HG03460 (cell line): ENCODE data around the gene PXYLP1.

Experiments used
- ATAC-seq: cut with Tn5 transposase; IDR thresholded peaks from one replicate; pipeline ENCODE4 v1.9.1; 2021; ENCODE audit not compliant: unreplicated experiment

PXYLP1 gene

DNA sequence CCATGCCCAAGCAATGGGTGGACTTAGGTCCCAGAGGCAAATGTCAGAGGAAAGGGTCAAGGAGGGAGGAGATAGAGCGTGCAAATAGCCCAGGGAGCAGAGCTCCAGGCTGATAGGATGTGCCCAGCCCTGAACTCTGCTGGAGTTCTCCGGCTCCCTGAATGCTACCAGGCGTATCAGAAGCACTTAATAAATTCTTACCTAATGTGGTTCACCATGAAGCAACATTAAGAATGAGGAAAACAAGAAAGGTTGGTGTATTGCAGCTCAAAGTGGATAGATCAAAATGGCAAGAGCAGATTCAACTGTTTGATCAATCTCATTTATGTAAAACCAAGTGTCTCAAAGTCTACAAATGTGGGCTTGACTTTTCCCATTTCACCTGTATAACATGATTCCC lies 38.3 kb downstream of the PXYLP1 start:
- ATAC-seq = no peak

DNA sequence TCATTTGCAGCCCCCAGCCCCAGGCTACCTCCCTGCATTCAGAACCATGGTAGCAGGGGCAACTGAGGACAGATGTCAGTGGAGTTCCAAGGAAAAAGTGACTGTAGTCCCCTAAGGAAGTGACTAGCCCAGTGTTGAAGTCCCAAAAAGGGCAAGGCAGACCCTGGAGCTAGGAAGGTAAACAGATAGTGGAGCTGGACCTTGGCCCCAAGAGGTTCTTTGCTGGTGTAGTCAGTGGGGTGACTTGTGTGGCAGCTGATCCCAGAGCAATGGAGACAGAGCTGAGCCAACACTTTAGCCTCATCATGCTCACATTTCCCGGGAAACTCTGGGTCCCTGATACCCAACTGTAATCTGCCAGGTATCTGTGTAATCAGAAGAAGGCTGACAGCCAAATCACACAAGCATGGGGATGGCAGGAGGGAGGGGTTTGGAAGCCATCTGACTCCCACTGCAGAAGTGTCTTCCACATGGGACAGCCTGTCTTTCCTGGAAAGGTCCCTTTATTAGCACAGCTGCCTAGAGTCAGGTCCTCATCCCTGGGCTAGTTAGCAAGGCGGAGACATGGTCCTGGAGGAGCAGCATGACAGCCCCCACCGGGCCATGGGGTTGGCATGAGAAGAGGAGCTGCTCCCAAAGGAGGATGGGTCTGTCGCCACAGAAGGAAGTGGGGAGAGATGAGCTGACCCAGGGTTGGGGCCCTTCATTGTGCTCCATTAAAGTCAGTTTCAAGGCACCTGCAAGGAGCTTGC lies 39.8 kb downstream of the PXYLP1 start:
- ATAC-seq = no peak

DNA sequence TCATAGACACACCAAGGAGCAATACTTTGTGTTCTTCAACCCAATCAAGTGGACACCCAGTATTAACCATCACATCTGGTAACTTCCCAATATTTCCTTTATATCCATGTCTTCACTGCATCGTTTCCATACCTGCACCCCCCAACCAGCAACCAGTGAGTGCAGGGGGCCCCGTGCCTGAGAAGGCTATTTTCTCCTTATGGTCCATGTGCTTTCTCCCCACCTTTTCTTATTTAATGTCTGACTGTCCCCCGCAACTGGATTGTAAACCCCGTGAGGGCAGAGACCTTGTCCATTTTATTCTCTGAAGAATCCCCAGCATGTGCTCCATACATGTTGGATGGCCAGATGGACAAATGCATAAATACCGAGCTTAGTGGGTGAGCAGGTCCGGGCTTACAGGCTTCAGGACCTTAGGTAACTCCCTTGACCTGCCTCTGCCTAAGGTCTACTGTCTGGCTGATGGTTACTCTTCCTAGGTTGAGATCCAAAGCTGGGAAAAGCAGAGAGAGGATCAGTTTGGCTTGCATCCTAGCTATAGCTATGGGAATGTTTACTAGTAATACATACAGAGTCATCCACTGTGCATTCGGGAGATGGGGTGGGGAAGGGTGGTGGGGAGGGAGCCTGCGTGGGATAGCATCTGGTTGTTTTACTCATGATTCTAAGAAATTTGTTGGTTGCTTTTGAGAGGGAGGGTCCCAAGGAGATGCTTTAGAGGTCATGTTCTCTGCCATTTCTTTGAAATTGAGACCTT lies 41.5 kb downstream of the PXYLP1 start:
- ATAC-seq = no peak

DNA sequence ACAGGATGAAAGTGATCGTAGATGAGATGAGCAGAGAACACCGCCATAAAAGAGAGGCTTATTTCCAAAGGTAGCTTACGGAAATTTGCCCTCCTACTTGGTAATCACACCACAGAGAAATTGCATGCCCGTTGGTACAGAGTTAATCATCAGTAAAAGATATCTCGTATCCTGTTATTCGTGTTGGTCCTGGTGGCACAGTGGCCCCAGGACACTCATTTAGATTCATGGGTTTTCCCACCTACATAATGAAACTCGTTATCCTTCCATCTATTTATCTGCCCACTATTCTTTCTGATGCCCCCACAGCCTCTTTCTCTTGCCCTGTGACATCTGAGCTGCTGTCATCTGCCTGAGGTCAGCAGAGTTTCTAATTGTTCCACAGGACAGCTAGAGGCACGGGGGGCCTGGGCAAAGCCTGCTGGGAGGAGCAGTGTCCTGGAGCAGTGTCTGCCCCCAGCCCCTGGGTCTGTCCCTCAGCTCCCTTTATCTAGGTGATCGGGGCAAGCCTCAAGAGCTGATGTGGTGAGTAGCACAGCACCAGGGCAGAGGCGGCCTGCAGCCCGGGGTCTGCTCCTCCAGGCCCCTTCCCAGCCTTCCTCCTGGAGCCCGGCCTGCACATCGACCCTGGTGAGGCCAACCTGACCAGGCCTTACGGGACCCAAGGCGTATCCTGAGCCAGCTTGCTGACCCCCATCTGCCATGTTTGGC lies 42.2 kb downstream of the PXYLP1 start:
- ATAC-seq = no peak

DNA sequence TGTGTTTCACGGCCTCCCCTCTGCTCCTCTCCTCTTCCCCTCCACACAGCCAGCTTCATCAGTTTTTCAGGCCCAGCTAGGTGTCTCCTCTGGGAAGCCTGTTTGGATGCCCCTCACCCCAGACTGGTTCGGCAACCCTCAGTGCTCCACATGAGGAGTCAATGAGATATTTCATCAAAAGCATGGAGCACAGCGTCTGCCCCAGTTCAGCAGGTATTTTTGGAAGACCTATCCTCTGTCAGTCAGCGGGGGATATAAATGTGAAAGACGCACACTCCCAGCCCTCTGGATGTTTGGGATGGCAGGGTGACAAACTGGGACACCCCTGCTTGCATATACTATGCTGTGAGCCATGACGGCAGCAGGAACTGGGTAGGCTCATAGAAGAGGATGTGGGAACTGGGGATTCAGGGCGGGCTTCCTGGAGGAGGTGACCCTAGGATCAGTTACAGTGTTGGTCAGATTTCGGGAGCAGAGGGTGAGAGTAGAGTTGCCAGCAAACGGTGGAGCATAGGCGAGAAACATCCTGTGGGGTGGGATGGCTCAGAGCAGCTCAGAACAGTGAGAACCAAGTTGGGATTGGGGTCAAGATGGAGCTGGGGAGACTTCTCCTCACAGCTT lies 42.9 kb downstream of the PXYLP1 start:
- no peak for ATAC-seq

DNA sequence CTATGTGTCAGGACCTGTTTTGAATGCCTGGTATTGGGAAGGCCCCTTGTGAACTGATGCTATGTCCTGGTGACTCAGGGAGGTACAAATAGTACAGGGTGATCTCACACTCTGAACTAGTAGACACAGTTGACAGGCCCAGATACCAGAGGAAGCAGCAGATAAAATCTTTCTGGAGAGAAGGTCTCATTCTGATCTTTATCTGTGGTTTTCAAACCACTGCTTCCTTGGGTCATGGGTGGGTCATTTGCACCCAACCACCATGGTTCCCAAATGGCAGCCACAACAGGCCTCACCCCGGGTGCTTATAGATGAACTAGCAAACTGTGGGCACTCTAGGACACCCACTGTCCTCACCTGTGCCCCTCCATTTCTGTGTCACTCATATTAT lies 43.4 kb downstream of the PXYLP1 start:
- ATAC-seq = no peak

DNA sequence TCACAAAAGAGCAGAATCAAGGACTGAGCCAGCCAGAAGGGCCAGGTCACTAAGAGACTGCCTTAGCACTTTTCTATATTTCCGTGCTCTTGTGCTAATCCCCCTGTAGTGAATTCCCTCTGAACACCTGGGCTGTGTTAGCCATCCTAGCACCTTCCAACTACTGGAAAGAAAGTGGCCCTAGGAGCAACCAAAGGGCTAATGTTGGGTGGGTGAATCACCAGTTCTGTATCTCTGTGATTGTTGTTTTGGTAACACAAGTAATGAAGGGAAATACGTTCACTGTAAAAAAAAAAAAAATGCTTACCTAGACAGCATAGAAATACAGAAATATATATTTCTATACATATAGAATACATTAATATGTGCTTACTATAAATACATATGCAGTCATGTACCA lies 43.9 kb downstream of the PXYLP1 start:
- ATAC-seq = no peak

DNA sequence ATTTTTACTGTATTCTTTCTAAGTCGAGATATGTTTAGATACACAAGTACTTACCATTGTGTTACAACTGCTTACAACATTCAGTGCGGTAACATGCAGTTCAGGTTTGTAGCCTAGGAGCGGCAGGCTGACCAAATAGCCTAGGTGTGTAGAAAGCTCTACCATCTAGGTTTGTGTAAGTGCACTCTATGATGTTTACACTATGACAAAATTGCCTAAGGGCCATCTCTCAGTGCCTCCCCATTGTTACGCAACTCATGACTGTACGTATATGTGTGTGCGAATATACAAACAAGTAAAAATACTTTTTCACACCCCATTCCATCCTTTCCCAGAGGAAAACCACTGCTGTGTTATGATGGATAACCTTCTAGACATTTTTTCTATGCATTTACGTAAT lies 44.3 kb downstream of the PXYLP1 start:
- ATAC-seq = no peak

DNA sequence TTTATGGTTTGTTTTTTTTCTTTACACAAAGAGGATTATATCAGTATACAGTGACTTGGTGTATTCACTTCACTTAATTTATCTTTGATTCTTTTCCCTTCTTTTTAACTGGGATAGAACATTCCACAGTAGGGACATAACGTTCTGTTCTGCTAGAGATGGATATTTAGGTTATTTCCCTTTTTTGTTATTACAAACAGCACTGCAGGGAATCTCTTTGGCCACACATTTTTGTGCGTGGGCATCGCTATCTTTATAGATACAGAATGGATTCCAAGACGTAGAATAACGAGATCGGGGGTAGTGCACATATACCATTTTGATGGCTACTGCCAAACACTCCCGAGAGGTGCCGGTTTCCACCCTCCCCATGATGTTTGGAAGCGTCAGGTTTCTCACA lies 44.8 kb downstream of the PXYLP1 start:
- ATAC-seq = no peak

DNA sequence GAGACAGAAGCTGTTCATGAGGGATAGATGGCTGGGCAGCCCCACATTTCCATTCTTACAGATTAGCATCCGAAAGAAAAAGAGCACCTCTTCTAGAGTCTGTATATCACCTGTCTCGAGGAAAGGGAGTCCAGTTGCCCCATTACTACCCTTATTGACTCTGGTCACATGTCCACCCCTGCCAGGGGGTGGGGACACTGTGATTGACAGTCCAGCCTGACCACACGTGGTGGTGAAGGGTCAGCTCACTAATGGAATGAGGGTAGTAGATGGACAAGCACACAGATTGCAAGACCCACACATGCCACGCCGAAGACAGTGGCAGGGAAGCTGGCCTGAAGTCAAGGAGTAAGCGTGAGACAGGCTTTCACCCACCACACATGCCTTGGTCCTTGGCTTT lies 45.8 kb downstream of the PXYLP1 start:
- no peak for ATAC-seq

DNA sequence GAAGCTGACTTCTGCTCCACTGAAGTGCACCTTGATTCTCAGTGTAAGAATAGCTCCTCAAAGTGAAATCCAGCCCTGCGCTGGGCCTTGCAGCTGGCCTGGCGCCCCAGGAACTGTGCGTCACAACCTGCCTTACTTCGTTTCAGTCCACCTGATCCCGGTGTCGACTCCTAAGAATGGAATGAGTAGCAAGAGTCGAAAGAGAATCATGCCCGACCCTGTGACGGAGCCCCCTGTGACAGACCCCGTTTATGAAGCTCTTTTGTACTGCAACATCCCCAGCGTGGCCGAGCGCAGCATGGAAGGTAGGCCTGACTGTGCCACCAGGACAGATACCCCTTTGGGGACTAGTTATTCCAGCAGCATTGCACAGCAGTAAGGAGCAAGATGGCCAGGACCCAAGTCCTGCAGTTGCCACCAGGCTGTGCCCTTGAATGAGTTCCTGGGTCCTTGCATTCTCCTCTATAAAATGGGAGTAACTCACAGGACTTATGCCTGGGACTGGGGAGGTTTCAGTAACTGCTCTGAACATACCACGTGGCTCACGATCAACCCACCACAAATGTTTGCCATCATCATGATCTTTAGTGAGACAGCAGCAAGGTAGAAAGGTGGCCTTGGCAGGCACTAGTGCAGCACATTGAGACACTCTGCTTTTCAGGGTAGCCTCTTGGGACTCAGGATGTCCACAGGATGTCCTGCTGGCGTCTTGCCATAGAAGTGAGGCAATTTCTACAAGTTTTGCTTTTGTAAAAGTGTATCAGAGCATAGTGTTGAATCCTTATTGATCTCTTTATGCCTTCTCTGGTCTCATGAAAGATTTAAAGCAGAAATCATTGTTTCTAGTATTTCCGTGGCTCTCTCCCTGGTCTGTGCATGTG lies 46.8 kb downstream of the PXYLP1 start:
- ATAC-seq = no peak

DNA sequence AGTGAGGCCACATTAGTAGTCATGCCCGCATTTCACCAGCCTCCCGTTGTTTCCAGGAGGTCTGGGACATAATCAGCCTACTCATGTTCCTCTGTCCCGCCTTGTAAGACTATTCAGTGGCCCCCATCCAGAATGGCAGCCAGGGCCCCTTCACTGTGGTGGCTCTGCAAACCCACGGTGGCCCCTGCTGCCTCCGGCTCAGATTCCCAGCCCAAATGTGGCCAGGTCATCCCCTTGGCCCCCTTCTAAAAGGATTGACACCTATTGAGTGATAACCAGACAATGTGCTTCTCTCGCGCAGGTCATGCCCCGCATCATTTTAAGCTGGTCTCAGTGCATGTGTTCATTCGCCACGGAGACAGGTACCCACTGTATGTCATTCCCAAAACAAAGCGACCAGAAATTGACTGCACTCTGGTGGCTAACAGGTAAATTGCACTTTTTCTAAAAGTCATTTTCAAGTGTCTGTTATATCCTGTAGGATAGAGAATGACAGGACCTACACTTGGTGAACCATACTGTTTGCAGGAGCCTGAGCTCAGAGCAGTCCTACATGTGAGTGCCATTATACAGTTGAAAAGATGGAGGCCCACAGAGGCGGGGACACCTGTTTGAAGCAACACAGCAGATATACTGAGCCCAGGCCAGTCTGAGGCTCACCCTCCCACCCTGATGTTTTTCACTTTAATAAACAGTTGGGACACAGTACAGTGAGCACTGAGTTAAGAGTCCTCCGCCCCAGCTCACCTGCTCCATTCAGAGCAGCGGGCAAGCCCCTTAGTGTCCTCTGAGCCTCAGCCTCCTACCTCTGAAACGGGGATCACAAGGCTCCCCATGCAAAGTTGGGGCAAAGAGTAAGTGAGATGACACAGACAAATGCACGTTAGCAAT lies 47.7 kb downstream of the PXYLP1 start:
- peak; percentile 68 for ATAC-seq

DNA sequence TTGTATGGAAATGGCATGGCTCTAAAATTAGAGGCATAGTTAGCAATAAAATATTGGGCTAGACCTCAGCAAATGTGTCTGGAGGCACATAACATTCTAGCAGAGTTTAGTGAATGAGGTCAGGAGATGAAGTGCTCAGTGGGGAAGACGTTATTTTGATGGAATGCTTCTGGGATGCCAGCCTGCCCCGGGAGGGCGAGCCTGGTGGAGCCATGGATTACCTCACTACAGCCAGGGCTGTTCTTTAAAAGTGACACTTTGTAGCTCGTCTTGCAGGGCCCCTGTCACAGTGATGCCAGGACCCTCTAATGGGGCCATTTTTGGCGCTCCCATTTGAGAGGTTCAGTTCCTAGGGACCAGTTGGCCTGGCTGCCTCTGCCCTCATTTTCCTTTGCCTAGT lies 48.5 kb downstream of the PXYLP1 start:
- ATAC-seq = no peak

DNA sequence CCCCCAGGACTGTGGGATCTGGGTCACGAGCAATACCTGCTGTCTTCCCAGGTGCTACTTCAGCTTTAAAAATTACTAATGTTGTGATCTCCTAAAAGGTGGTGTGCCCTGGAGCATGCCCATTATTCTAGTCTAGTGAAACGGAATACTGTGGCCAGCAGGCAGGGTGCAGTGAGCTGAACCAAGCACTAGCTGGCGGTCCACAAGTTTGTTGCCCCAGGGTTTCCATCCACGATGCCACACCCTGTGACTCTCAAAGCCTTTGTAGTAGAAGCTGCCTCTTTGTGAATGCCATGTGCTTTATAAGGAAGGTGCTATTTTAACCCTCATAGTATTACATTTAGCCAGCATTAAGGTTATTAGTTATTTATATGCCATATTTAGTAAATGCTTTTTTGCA lies 49.1 kb downstream of the PXYLP1 start:
- no peak for ATAC-seq

DNA sequence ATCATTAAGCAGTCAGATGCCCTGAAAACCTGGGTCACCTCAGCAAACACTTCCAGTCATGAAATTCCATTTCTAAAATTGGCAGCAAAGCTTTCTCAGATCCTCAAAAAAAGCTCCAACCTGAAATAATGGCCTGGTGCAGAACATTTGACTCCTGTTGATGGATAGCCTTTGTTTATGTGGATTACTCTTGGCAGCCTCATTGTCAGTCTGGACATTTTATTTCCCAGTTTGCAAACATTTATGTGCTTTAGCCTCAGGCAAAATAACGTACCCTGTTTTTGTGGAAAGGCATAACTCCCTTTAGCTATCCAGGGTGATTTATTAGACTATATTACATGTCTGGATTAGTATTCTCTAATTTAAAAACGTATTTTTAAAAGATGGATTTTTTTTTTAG lies 53.9 kb downstream of the PXYLP1 start:
- no peak for ATAC-seq

DNA sequence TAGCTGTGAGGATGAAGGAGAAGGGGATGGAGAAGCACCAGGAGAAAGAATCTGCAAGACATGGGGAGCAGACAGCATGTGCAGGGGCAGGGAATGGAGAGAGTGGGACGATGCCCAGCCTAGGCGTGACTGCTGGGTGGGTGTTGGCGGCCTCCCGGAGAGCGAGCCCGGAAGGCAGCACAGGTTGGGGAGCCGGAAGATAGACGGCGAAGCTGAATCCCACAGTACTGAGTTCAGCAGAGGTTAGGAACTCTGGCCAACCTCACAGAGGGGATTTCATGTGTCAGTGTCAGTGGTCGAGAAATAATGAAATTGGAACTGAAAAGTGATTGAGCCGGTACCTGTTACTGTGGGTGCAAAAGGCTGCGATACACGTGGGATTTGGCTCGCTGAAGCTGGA lies 55.2 kb downstream of the PXYLP1 start:
- no peak for ATAC-seq

DNA sequence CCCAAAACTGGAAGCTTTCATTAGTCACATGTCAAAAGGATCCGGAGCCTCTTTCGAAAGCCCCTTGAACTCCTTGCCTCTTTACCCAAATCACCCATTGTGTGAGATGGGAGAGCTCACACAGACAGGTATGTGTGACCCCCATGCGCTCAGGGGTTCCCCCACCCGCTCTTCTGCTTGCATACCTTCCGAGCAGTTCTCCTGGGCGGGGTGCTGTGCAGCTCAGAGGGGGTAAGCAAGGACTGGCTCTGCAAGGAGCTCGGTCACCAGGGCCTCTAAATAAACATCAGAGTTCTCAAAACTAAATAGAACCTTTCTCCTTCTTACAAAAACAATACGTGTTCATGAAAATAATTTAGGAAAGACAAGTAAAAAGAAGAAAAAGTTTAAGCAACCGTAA lies 55.7 kb downstream of the PXYLP1 start:
- no peak for ATAC-seq

DNA sequence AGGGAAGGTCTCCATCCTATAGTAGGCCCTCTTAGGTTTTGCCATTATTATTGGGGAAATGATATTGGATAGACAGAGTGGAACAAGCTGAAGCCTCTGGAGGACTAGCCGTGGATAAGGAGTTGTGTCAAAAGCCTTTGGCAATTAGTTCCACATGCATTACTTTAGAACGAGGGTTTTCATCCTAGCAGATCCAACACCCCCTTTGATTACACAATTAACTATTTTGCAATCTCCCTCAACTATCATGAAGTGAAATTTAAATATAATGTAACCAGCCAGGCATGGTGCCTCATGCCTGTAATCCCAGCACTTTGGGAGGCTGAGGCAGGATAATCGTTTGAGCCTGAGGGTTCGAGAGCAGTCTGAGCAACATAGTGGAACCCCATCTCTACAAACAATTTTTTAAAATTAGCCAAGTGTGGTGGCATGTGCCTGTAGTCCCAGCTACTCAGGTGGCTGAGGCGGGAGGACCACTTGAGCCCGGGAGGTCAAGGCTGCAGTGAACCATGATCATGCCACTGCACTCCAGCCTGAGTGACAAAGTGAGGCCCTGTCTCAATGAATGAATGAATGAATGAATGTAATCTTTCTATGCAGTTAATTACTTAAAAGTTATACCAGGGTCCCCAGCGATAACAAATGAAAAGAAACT lies 56.8 kb downstream of the PXYLP1 start:
- ATAC-seq = no peak

DNA sequence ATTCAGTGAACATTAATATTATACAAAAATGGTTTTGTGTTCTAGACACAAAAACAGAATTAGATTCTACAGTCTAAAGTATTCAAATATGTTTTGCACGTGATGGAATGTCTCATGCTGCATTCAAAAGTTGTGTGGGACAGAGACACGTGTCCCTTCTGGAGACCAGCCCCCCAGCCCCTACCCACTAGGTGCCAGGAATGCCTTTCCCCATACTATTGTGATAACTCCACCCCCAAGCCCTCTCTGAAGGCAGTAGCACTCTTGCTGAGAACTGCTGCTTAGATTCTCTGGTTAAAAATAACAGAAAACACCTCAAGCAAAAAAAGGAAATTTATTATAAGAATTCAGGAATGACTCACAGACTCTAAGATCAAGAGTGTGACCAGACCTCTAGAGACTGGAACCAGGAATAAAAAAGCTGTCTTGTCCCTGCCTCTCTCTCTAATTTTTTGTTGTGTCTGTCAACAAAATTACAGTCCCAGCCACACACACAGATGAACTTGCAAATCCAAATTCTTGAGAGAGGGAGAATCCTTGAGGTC lies 57.7 kb downstream of the PXYLP1 start:
- ATAC-seq = no peak
